ENCODE results near the gene DYNLT1. TPM values are rescaled to one million over a fixed set of nuclear protein-coding genes. Genes with fewer than 3 reads are reported as not detected.

DYNLT1 gene
- polyA plus RNA-seq, 1 donor from 2014 or later, result 320 TPM

GRCh38 chr6:158627940-158628211 is 16.7 kb downstream of the DYNLT1 start:
- H3K27me3 ChIP-seq (ENCODE audit: insufficient read depth, low read depth, low read length), result no peaks in the 10 kb centered on the region
- TF ChIP-seq MXI1 (conservative IDR thresholded peaks at IDR 0.05; ENCODE audit: poor library complexity, severe bottlenecking) (no peak), EZH2 (IDR thresholded peaks at IDR 0.05; ENCODE audit: borderline replicate concordance, insufficient read depth, low read length, poor library complexity, severe bottlenecking) (no peak), EP300 (conservative IDR thresholded peaks at IDR 0.05; ENCODE audit: poor library complexity, severe bottlenecking) (no peak), CTCF (IDR thresholded peaks at IDR 0.05; ENCODE audit: poor library complexity, severe bottlenecking) (no peak), POLR2AphosphoS5 (IDR thresholded peaks at IDR 0.05) (no peak), SMC3 (conservative IDR thresholded peaks at IDR 0.05; ENCODE audit: poor library complexity) (no peak), TAF1 (IDR thresholded peaks at IDR 0.05; ENCODE audit: low read depth) (no peak), RAD21 (conservative IDR thresholded peaks at IDR 0.05) (no peak)
- TF ChIP-seq, protein P1, sequence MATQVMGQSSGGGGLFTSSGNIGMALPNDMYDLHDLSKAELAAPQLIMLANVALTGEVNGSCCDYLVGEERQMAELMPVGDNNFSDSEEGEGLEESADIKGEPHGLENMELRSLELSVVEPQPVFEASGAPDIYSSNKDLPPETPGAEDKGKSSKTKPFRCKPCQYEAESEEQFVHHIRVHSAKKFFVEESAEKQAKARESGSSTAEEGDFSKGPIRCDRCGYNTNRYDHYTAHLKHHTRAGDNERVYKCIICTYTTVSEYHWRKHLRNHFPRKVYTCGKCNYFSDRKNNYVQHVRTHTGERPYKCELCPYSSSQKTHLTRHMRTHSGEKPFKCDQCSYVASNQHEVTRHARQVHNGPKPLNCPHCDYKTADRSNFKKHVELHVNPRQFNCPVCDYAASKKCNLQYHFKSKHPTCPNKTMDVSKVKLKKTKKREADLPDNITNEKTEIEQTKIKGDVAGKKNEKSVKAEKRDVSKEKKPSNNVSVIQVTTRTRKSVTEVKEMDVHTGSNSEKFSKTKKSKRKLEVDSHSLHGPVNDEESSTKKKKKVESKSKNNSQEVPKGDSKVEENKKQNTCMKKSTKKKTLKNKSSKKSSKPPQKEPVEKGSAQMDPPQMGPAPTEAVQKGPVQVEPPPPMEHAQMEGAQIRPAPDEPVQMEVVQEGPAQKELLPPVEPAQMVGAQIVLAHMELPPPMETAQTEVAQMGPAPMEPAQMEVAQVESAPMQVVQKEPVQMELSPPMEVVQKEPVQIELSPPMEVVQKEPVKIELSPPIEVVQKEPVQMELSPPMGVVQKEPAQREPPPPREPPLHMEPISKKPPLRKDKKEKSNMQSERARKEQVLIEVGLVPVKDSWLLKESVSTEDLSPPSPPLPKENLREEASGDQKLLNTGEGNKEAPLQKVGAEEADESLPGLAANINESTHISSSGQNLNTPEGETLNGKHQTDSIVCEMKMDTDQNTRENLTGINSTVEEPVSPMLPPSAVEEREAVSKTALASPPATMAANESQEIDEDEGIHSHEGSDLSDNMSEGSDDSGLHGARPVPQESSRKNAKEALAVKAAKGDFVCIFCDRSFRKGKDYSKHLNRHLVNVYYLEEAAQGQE (IDR thresholded peaks at IDR 0.05; ENCODE audit: borderline replicate concordance), result no peak
- no peaks in the 10 kb centered on the region for H3K9me3 ChIP-seq (ENCODE audit: low read length)
- no peaks in the 10 kb centered on the region for H3F3A ChIP-seq (ENCODE audit: insufficient read depth, low read length, poor library complexity, severe bottlenecking)
- H3K9me2 ChIP-seq (ENCODE audit: insufficient read depth, low read length), result no peaks in the 10 kb centered on the region
- no peaks in the 10 kb centered on the region for H4K20me1 ChIP-seq (ENCODE audit: insufficient read depth)
- peaks cover 8% of the 10 kb centered on the region for H3K36me3 ChIP-seq (ENCODE audit: insufficient read depth, low read length)
- no peaks in the 10 kb centered on the region for H3K79me2 ChIP-seq (replicated peaks; ENCODE audit: insufficient read depth, low read length)
- H2AFZ ChIP-seq (ENCODE audit: low read depth, low read length), result no peak overlapping the region
- H3K27ac ChIP-seq (ENCODE audit: low read length), result no peak overlapping the region
- no peak overlapping the region for H3K4me2 ChIP-seq (ENCODE audit: low read length)
- H3K4me3 ChIP-seq (ENCODE audit: low read length), result no peak overlapping the region
- no peak overlapping the region for H3K9ac ChIP-seq (ENCODE audit: low read length)

DNA sequence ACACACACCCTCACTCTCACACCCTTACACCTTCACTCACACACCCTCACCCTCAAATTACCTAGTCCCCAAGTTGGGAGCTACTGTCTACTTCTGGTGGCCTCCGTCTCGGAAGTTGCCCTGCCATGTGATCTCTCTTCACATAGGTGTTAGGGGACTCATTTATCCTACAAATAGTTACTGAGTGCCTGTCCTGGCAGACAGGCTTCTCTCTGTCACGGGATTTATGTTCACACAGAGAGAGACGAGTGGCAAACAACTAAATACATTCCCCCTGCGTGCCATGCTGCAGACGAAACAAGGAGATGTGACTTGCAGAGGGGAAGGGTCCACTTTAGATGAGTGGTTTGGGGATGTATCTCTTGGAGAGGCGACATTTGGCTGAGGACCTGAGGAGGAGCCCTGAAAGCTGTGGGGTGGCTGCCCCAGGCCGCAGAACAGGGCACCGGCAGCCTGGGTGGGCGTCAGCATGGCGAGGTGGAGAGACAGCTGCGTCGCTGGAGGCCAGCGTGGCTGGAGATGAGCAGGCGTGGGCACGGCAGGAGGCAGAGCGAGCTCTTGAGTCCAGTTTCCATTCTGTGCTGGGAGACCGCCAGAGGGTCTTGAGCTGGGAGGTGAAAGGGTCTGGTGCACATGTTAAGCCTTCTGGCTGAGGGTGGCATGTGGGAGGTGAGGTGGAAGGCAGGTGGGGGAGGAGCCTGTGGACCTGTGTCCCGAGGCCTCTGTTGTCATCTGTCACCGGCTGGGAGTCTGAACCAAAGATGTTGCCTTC is 17.2 kb downstream of the DYNLT1 start:
- H3K36me3 ChIP-seq (ENCODE audit: insufficient read depth, low read length), result peaks cover 8% of the 10 kb centered on the region
- no peaks in the 10 kb centered on the region for H3K79me2 ChIP-seq (replicated peaks; ENCODE audit: insufficient read depth, low read length)
- TF ChIP-seq RAD21 (conservative IDR thresholded peaks at IDR 0.05) (no peak), EZH2 (IDR thresholded peaks at IDR 0.05; ENCODE audit: borderline replicate concordance, insufficient read depth, low read length, poor library complexity, severe bottlenecking) (no peak), CTCF (IDR thresholded peaks at IDR 0.05; ENCODE audit: poor library complexity, severe bottlenecking) (no peak), SMC3 (conservative IDR thresholded peaks at IDR 0.05; ENCODE audit: poor library complexity) (no peak), TAF1 (IDR thresholded peaks at IDR 0.05; ENCODE audit: low read depth) (no peak), EP300 (conservative IDR thresholded peaks at IDR 0.05; ENCODE audit: poor library complexity, severe bottlenecking) (no peak)
- H3K9me2 ChIP-seq (ENCODE audit: insufficient read depth, low read length), result no peaks in the 10 kb centered on the region
- no peaks in the 10 kb centered on the region for H3K27me3 ChIP-seq (ENCODE audit: insufficient read depth, low read depth, low read length)
- H2AFZ ChIP-seq (ENCODE audit: low read depth, low read length), result no peak overlapping the region
- no peak overlapping the region for H3K4me2 ChIP-seq (ENCODE audit: low read length)
- no peaks in the 10 kb centered on the region for H3K9me3 ChIP-seq (ENCODE audit: low read length)
- no peak overlapping the region for H3K27ac ChIP-seq (ENCODE audit: low read length)
- no peak overlapping the region for H3K4me3 ChIP-seq (ENCODE audit: low read length)
- H3F3A ChIP-seq (ENCODE audit: insufficient read depth, low read length, poor library complexity, severe bottlenecking), result no peaks in the 10 kb centered on the region
- H3K9ac ChIP-seq (ENCODE audit: low read length), result no peak overlapping the region
- H4K20me1 ChIP-seq (ENCODE audit: insufficient read depth), result no peaks in the 10 kb centered on the region

Measured in neural cell (in vitro differentiated cells).